HG03520 (cell line): ENCODE data around the gene EVX2.

Experiments
- ATAC-seq: cut with Tn5 transposase; IDR thresholded peaks from one replicate; pipeline ENCODE4 v1.9.1; 2021; ENCODE audit warnings: mild to moderate bottlenecking, moderate library complexity; ENCODE audit not compliant: unreplicated experiment

The EVX2 gene

DNA sequence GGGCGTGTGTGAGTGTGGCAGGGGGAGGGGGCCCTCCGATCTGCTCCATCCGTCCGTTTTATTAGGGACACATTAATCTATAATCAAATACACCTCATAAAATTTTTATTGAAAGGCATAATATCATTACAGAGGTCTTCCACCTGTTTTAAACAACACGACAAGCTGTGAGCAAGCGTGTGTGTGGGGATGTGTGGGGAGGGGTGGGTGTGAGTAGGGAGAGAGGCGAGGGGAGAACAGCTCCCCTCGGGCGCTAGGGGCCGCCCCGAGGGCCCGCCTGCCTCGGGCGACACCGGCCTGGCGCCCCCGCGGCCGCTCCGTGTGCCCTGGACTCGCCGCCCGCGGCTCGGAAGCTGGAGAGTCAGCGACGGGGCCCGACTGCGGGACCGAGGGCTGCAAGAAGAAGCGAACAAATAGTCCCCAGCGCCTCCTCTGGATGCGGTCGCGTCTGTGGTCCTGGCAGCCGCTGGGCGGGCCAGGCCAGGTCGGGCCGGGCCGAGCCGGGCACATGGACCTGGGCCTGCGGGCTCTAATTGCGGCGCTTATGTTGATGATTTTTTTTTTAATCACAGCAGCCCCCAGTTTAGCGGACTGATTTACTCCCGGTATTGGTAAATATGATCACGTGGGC lies 38.4 kb upstream of the EVX2 start:
- no peak for ATAC-seq

DNA sequence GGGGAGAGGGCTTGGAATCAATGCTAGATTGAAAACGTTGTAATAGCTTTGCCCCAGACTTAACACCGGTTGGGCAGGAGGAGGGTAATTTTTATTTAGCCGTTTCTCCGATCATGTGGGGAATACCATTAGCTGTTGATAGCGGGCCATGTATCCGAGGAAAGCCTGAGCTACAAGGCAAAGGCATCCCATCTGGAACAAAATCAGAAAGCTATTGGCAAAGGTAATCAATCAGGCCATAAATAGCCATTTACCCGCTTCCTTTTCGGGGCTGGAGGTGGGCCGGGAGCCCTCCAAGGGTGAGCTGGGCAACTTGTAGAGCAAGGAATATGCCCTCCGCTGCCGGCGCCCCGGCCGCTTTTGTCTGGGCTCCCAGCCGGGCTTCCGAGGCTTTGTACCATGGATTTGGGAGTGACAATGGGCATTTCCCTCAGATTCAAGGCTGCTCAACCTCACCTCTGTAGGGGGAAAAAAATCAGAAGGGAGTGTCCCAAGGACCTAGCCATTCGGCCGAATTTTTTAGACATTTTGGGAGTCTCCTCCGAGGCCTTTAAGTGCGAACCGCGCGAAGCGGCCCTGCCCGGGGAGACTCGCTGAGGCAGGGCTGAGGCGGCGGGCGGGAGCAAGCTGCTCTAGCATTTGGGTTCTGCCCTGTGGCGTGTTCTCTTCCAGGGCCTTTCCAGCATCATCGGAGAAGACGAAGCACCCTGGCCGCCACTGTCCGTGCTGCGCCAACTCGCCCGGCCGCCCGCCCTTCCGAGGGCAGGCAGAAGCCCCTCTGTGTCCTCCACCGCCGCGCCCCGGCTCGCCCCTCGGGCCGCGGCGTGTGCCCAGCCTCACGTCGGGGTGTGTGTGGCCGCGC lies 37.7 kb upstream of the EVX2 start:
- ATAC-seq = no peak

GRCh38 chr2:176120364-176121189 lies 36.8 kb upstream of the EVX2 start:
- no peak for ATAC-seq

GRCh38 chr2:176118601-176119339 lies 35.0 kb upstream of the EVX2 start:
- no peak for ATAC-seq

DNA sequence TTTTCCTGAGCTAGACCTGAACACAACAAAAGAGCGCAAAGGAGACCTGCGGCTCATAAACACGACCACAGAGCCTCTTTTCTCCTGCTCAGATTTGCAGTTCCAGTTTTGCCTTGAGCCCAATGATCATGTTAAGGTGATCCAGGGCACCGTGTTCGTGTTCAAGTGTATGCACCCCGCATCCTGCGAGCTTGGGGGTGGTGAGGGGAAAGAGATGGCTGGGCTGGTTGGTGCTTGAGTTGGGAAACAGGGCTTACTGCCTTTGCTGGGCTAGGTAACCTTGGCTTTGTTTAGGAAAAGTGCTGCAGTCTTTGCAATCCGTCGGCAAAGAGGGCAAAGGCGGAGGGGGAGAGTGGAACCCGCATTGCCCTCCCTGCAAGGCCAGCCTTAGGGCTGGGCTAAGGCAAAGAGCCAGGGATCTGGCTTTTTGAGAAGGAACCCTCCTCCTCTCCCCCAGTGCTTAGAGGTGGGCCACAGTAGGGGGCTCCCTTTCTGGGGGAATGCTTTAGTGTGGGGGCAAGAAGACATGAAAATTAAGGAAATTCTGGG lies 34.1 kb upstream of the EVX2 start:
- ATAC-seq = no peak

DNA sequence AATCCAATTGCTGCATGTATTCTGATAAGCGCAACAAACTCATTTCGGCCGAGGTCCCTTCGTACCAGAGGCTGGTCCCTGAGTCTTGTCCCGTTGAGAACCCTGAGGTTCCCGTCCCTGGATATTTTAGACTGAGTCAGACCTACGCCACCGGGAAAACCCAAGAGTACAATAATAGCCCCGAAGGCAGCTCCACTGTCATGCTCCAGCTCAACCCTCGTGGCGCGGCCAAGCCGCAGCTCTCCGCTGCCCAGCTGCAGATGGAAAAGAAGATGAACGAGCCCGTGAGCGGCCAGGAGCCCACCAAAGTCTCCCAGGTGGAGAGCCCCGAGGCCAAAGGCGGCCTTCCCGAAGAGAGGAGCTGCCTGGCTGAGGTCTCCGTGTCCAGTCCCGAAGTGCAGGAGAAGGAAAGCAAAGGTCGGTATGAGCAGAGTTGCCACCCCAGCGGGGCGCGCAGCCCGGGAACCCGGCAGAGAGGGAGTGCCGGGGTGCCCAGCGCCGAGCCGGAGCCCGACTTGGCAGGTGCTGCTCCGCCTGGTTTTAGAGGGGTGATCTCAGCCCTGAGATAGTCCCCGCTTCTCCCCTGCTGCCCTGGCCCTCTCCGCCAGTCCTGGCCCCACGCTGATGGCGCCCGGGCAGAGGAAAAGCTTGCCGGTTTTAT lies 33.5 kb upstream of the EVX2 start:
- ATAC-seq = no peak

GRCh38 chr2:176115883-176116813 lies 32.4 kb upstream of the EVX2 start, which contains the start of gene HOXD10:
TSS of gene HOXD10 (plus strand) at chr2:176116778. CDS start at chr2:176116834, 56 bp downstream.
- ATAC-seq = no peak

DNA sequence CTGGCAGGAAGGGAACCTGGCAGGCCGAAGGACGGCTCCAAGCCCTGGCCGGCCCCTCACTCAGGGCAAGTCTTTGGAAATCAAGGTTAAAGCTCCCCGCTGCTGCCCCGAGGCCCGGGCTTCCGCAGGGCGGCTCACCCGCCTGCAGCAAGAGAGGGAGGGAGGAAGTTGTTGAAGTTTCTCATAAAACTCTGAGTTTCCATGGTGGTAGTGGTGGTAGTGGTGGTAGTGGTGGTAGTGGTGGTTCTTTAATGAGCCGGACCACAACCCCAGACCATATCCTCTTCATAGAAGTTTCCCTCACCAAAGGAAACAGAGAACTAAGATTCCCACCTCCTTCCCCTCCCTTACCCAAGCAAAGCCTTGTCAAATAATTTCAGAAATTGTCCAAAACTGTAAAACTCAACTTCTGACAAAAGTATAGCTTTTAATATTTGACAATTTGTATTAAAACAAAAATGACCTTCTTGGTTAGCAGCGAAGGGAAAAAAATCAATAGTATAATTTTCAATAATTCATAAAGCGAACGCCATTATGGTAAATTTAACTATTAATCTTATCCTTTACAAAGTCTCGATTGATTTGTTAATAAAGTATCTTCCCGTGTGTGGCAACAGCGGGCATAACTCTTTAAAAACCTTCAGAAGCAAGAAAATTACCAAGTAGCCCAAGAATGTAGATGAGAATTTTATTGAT lies 31.3 kb upstream of the EVX2 start:
- ATAC-seq = no peak

- no peak for ATAC-seq
These were observed 30.6 kb upstream of the EVX2 start for GRCh38 chr2:176114120-176114929.

DNA sequence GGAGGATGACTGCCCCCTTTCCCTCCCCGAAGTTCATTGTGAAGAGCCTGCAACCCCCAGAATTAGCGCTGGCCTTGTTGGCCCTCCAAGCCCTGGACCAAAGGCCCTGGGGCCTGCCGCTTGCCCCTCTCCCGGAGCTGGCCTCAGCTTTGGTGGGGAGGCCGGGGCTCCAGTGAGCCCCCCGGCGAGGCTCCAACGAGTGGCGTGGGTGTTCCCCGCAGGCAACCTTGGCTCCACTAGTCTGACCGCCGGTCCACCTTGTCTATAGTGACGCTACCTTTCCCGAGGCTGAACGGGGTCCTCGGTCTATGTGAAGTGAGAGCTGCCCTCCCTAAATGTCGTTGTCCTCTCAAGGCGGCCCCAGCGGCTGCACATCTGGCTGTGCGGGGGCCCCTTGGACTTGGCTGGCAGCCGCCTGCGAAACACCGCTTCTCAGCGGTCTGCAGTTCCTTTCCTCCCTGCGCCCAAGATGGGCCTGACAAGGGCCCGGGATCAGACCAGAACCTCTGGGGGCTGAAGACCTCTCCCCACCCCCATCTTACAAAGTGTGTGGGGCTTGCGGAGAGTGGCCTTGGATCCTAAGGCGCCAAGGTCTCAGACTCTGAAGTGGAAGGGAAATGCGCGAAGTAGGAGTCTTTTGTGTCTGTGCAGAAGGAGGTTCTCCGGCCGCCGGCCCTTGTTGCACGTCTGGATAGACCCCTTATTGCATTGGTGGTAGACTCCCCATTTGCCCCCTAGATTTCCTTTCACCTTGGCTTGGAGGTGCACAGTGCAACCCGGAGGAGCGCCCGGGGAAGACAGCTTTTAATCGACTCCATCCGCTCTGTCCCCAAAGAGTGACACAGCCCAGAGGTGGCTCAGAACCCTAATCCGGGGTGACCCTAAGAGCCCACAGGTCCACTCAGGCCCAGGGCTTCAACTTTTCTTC lies 28.9 kb upstream of the EVX2 start:
- ATAC-seq = no peak

DNA sequence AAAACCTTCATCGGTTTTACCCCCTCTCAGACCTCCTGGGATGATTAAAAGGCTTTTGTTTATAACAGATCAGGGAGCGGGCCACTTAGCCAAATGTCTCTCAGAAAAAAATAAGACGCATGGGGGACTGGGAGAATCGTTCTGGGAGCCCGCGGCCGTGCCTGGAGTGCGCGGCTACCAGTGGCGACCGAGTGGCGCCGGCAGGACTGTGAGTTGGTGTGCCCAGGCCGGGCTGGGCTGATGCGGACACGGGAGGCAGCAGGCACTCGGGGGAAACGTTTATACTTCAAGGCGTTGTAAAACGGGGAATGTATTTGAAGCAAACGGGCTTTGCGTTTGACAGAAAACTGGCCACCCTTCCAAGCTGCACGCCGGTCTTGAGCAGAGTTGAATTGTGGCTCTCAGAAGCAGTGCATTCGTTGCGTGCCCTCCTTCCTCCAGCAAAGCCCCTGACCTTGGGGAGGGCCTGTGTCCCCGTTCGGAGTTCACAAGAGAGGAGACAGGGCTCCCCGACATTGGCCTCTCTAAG lies 28.1 kb upstream of the EVX2 start:
- no peak for ATAC-seq

GRCh38 chr2:176111309-176111663 lies 27.5 kb upstream of the EVX2 start:
- no peak for ATAC-seq

- ATAC-seq = no peak
These were observed 26.9 kb upstream of the EVX2 start for GRCh38 chr2:176110415-176111308.

GRCh38 chr2:176109946-176110345 lies 26.2 kb upstream of the EVX2 start:
- ATAC-seq = no peak

- no peak for ATAC-seq
These were observed 25.6 kb upstream of the EVX2 start for GRCh38 chr2:176109192-176109901.
